ENCODE results near the gene ZNF784.

The ZNF784 gene

GRCh38 chr19:55580628-55581144 is 43.7 kb downstream of the ZNF784 start, which contains the start of gene ZNF579:
ZNF579 (minus strand) TSS chr19:55580848; CDS start chr19:55579639, 1,209 bp downstream.
- Histone ChIP-seq H3K4me3 (replicated peaks; ENCODE audit: insufficient read depth, low read length) (peak within 1 kb of the TSS; percentile 94), H3K27me3 (ENCODE audit: insufficient read depth, poor library complexity, severe bottlenecking) (peaks cover 13% of the 10 kb centered on the region), H3K27ac (replicated peaks) (peak within 1 kb of the TSS; percentile 78)
- DNase-seq (ENCODE audit: low read depth in 1 of 2, low spot score in 1 of 2): peak; percentile 85 to 93
- TF ChIP-seq SPI1 (IDR thresholded peaks at IDR 0.05; ENCODE audit: borderline replicate concordance, low read depth): peak; percentile 20; the same call in 1 of the 2 replicates
- TF ChIP-seq REST (IDR thresholded peaks at IDR 0.05; ENCODE audit: insufficient replicate concordance, low read depth): no peak
- no peak for TF ChIP-seq CTCF (IDR thresholded peaks at IDR 0.05; ENCODE audit: insufficient read depth, low read length)
- peak; percentile 73; the same call in 1 of the 2 replicates for TF ChIP-seq POLR2AphosphoS5 (IDR thresholded peaks at IDR 0.05; ENCODE audit: low read depth)
- TF ChIP-seq GABPA (IDR thresholded peaks at IDR 0.05; ENCODE audit: low read depth): peak; percentile 94

- Histone ChIP-seq H3K27ac (replicated peaks) (peak overlapping the region; percentile 78), H3K4me3 (replicated peaks; ENCODE audit: insufficient read depth, low read length) (peak overlapping the region; percentile 94), H3K27me3 (ENCODE audit: insufficient read depth, poor library complexity, severe bottlenecking) (peaks cover 6% of the 10 kb centered on the region)
- no peak for DNase-seq (ENCODE audit: low read depth in 1 of 2, low spot score in 1 of 2)
- TF ChIP-seq GABPA (IDR thresholded peaks at IDR 0.05; ENCODE audit: low read depth): no peak
- TF ChIP-seq REST (IDR thresholded peaks at IDR 0.05; ENCODE audit: insufficient replicate concordance, low read depth): no peak
- TF ChIP-seq SPI1 (IDR thresholded peaks at IDR 0.05; ENCODE audit: borderline replicate concordance, low read depth): no peak
- TF ChIP-seq POLR2AphosphoS5 (IDR thresholded peaks at IDR 0.05; ENCODE audit: low read depth): no peak
- no peak for TF ChIP-seq CTCF (IDR thresholded peaks at IDR 0.05; ENCODE audit: insufficient read depth, low read length)
Measured at GRCh38 chr19:55579766-55580621, 44.4 kb downstream of the ZNF784 start.

- DNase-seq (ENCODE audit: low read depth in 1 of 2, low spot score in 1 of 2): no peak
- Histone ChIP-seq H3K27ac (replicated peaks) (no peak overlapping the region), H3K27me3 (ENCODE audit: insufficient read depth, poor library complexity, severe bottlenecking) (no peaks in the 10 kb centered on the region), H3K4me3 (replicated peaks; ENCODE audit: insufficient read depth, low read length) (peak overlapping the region; percentile 94; the same call in 1 of the 2 replicates)
- TF ChIP-seq REST (IDR thresholded peaks at IDR 0.05; ENCODE audit: insufficient replicate concordance, low read depth) (no peak), SPI1 (IDR thresholded peaks at IDR 0.05; ENCODE audit: borderline replicate concordance, low read depth) (no peak), POLR2AphosphoS5 (IDR thresholded peaks at IDR 0.05; ENCODE audit: low read depth) (no peak), CTCF (IDR thresholded peaks at IDR 0.05; ENCODE audit: insufficient read depth, low read length) (no peak), GABPA (IDR thresholded peaks at IDR 0.05; ENCODE audit: low read depth) (no peak)
Measured at GRCh38 chr19:55578761-55579747, 45.3 kb downstream of the ZNF784 start.

Measured in HL-60 (cell line).